Measurements from ENCODE around the gene OR13C3.
"Not testable (repeated sequence)": the region's sequence is repeated elsewhere in the genome, so short reads cannot be mapped to it uniquely, and the experiment has no call there.

The OR13C3 gene

DNA sequence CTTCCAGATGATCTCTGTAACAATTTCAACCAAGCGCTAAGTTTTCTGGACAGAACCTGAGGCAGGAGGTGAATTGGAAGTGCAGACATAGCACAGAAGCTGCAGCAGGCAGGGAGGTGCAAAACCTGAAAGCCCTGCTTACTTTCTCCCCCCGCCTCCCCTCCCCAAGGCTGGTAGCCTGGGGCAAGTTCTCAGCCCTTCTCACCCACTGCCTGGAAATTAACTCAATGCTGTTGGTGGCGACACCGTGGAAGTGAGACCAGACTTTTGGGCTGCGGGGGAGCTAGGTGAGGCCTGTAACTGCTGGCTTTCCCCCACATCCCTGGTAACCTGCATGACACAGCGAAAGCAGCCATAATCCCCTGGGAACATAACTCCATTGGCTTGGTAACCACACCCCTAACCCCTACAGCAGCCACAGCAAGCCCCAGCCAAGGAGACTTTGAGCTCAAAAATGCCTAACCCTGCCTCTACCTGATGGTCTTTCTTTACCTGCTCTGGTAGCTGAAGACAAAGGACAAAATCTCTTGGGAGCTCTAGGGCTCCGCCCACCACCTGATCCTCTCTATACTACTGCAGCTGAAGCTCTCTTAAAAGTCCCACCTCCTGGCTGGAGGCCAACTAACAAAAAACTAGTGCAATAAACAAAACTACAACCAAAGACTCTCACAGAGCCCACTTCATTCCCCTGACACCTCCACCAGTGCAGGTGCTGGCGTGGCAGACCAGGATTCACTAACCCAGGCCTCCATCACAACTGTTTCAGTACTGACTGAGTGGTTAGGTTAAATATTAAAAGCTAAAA lies 20.4 kb upstream of the OR13C3 start:
- H3K4me3 ChIP-seq (ENCODE audit: low read length), result no peak overlapping the region
- DNase-seq (ENCODE audit: low read depth), result no peak
- TF ChIP-seq, protein P1, sequence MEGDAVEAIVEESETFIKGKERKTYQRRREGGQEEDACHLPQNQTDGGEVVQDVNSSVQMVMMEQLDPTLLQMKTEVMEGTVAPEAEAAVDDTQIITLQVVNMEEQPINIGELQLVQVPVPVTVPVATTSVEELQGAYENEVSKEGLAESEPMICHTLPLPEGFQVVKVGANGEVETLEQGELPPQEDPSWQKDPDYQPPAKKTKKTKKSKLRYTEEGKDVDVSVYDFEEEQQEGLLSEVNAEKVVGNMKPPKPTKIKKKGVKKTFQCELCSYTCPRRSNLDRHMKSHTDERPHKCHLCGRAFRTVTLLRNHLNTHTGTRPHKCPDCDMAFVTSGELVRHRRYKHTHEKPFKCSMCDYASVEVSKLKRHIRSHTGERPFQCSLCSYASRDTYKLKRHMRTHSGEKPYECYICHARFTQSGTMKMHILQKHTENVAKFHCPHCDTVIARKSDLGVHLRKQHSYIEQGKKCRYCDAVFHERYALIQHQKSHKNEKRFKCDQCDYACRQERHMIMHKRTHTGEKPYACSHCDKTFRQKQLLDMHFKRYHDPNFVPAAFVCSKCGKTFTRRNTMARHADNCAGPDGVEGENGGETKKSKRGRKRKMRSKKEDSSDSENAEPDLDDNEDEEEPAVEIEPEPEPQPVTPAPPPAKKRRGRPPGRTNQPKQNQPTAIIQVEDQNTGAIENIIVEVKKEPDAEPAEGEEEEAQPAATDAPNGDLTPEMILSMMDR (IDR thresholded peaks at IDR 0.05; ENCODE audit: insufficient read depth, low read depth, low read length, missing control alignments), result no peak

DNA sequence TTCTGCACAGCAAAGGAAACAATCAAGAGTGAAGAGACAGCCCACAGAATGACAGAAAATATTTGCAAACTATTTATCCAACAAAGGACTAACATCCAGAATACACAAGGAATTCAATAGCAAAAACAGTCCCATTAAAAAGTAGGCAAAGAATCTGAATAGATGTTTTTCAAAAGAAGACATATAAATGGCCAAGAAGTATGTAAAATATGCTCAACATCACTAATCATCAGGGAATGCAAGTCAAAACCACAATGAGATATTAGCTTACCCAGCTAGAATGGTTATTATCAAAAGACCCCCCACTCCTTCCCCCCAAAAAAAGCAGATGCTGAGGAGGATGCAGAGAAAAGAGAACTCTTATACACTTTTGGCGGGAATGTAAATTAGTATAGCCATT lies 18.9 kb upstream of the OR13C3 start:
- TF ChIP-seq, protein P1 (IDR thresholded peaks at IDR 0.05; ENCODE audit: insufficient read depth, low read depth, low read length, missing control alignments), result no peak
- DNase-seq (ENCODE audit: low read depth), result no peak
- no peak overlapping the region for H3K4me3 ChIP-seq (ENCODE audit: low read length)

DNA sequence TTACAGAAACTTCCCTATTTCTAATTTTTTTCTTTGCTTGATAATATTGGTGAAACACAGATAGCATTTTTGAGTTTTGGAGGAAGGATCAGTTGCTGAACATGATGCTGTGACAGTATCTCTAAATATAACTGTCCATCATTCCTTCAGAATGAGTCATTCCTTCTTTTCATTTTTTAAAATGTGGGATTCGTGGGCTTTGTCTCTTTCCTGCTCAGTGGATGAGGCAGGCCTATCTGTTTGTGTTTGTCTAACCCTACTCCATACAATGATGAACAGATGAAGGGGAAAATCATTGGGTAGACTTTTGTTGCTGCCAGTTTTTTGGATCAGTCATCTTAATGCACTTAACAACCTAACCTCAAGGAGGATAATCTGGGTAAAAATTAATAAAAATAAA lies 16.6 kb upstream of the OR13C3 start:
- TF ChIP-seq, protein P1 (IDR thresholded peaks at IDR 0.05; ENCODE audit: insufficient read depth, low read depth, low read length, missing control alignments), result no peak
- no peak overlapping the region for H3K4me3 ChIP-seq (ENCODE audit: low read length)
- no peak for DNase-seq (ENCODE audit: low read depth)

DNA sequence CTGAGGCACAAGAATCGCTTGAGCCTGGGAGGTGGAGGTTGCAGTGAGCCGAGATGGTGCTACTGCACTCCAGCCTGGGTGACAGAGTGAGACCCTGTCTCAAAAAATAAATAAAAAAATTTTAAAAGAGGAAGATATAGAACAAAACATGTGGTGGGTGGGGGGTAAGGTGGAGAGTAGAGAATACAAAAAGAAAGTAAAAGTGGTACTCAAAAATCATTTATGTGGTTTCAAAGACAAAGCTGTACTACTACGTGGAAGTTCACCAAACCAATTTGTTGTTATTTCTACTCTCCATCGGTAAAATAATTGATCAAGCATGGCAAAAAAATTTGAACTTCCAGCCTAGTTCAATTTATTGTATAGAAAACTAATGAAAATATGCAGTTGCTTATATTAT lies 8.0 kb upstream of the OR13C3 start:
- H3K4me3 ChIP-seq (ENCODE audit: low read length), result no peak overlapping the region
- DNase-seq (ENCODE audit: low read depth), result no peak
- TF ChIP-seq, protein P1 (IDR thresholded peaks at IDR 0.05; ENCODE audit: insufficient read depth, low read depth, low read length, missing control alignments), result no peak

DNA sequence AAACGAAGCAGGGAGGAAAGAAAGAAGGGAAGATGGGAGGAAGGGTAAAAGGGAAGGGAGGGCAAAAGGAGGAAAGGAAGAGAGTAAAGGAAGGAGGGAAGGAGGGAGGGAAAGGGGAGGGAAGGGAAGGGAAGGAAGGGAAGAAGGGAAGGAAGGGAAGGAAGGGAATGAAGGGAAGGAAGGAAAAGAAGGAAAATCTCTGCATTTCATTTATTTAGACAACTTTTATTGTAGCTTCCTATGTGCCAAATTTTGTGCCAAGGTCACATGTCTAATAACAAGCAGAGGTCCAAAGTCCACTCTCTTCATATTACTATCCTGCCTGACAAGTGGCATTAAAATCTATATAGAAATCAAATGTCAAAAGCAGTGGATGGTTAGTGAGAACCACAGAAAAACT lies 2.6 kb upstream of the OR13C3 start:
- TF ChIP-seq, protein P1 (IDR thresholded peaks at IDR 0.05; ENCODE audit: insufficient read depth, low read depth, low read length, missing control alignments), result no peak
- DNase-seq (ENCODE audit: low read depth), result no peak
- H3K4me3 ChIP-seq (ENCODE audit: low read length), result no peak overlapping the region

DNA sequence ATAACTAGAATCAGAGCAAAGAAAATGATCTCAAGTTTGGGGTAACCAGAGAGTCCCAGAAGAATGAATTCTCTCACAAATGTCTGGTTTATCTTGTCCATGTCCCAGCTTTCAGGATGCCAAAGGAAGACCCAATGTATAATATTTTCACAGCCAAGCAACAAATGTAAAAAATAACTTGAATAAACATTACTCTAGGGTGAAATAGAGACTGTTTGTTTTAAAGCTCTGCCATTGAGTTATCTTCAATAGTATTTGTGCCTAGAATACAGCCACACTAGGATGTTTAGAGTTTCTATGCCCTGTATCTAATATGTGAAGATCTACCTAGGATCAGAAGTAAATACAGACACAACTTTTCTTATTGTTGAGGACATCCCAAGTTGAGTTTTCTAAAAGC lies 9.5 kb downstream of the OR13C3 start, which contains the start of gene OR13C4:
OR13C4 (minus strand) TSS at position 101 of the 400 bp plus-strand sequence; CDS start at position 101, 0 bp downstream.
- DNase-seq (ENCODE audit: low read depth), result no peak
- TF ChIP-seq, protein P1 (IDR thresholded peaks at IDR 0.05; ENCODE audit: insufficient read depth, low read depth, low read length, missing control alignments), result no peak
- H3K4me3 ChIP-seq (ENCODE audit: low read length), result no peak within 1 kb of the TSS

DNA sequence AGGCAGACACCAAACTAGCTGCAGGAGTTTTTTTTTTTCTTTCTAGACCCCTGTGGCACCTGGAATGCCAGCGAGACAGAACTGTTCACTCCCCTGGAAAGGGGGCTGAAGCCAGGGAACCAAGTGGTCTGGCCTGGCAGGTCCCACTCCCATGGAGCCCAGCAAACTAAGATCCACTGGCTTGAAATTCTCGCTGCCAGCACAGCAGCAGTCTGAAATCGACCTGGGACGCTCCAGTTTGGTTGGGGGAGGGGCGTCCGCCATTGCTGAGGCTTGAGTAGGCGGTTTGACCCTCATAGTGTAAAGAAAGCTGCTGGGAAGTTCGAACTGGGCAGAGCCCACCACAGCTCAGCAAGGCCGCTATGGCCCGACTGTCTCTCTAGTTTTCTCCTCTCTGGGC lies 16.4 kb downstream of the OR13C3 start:
- not testable (repeated sequence) for DNase-seq (ENCODE audit: low read depth); H3K4me3 ChIP-seq (ENCODE audit: low read length)

Data from epithelial cell of esophagus (primary cell).